Measurements from ENCODE around the gene HDAC5.

DNA sequence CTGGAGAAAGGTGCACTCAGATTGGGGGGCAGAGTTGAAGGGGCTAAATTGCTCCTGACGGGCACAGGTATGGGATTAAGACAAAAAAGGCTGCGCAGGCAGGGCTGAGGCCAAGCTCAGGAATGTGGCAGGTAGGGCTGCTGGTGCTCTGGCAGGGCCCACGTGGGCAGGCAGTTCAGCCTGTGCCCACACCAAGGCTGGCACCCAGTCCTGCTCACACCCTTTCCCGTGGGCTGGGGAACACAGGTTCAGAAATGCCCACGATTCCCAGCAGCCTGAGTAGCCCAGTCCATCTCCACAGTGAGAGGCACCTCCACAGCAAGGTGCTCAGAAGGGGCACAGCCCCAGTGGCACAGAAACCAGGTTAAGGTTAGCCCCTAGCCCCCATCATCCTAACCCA lies 4.4 kb downstream of the HDAC5 start:
- TF ChIP-seq, protein P1, sequence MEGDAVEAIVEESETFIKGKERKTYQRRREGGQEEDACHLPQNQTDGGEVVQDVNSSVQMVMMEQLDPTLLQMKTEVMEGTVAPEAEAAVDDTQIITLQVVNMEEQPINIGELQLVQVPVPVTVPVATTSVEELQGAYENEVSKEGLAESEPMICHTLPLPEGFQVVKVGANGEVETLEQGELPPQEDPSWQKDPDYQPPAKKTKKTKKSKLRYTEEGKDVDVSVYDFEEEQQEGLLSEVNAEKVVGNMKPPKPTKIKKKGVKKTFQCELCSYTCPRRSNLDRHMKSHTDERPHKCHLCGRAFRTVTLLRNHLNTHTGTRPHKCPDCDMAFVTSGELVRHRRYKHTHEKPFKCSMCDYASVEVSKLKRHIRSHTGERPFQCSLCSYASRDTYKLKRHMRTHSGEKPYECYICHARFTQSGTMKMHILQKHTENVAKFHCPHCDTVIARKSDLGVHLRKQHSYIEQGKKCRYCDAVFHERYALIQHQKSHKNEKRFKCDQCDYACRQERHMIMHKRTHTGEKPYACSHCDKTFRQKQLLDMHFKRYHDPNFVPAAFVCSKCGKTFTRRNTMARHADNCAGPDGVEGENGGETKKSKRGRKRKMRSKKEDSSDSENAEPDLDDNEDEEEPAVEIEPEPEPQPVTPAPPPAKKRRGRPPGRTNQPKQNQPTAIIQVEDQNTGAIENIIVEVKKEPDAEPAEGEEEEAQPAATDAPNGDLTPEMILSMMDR (IDR thresholded peaks at IDR 0.05), result no peak
- TF ChIP-seq POLR2A (IDR thresholded peaks at IDR 0.05), result no peak
